TTC549 (cell line): ENCODE results near the gene AMDHD2.

Experiments
- FAIRE-seq: peaks from 2 replicates; lab custom pipeline; 2012; peaks lifted over from hg19 to GRCh38; lab: Jason Lieb, UNC

Gene AMDHD2

GRCh38 chr16:2482708-2483534 is 37.2 kb upstream of the AMDHD2 start:
- FAIRE-seq, result no peak

DNA sequence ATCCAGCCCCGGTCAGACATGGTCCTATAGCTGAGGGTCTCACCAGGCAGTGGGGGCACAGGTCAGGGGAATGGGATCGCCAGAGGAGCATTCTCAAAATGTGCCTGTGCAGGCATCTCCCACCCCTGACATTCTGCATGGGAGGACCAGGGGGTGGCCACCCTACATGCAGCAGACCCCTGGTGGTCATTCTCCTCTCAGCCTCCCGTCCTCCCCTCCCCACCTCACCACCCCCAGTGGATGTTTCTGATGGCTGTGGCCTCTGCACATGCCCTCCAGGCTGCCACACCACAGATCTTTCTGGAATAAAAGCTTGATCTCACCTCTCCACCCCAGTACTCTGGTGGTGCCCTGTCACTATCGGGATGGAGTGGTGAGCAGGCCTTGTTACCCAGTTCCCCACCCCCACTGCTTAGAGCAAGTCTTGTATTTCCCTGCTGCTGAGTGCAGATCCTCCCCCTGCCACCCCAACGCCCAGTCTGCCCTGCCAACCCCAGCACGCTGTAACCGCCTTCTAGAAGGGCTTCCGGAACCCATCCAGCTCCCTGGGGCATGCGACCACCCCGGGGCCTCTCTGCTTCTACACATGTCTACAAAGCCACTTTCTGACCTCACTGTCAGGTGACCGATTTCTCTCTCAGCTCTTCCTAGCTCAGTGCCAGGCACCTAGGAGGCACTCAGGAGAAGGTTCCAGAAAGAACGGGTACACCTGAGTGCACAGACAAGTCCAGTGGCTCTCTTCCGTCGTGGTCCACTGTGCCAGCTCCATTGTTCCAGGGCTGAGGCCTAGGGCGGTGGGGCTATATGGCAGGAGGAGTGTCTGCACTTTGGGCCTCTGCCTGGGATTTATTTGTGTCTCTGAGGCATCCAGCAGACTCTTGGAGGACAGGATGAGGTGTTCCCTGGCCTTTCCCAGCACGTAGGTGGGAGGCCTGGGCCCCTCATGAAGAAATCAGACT is 36.0 kb upstream of the AMDHD2 start:
- no peak for FAIRE-seq

DNA sequence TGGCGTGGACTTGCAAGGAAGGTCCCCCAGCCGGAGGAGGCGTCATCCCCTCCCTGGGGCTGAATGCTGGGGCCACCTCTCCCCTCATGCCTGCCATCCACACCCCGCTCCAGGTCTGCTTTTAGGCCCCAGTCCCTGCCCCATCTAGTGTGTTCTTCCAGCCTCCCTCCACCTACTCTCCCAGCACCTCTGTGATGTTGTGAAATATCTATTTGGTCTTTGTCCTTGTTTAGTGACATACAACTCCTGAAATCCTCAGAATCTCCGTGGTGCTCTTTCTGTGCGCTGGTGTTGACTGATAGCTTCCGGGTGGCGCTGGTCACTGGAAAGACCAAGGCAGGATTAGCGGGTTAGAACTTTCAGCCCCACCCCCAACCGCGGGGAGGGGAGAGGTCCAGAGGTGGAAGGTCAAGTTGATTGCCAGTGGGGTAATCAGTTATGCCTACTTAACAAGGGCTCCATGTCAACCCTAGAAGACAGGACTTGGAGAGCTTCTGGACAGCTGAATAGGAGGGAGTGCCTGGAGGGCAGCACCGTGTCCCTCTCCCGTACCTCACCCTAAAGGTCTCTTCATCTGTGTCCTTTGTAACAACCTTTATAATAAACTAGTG is 35.2 kb upstream of the AMDHD2 start:
- no peak for FAIRE-seq

GRCh38 chr16:2485811-2486507 is 34.2 kb upstream of the AMDHD2 start:
- FAIRE-seq, result no peak

DNA sequence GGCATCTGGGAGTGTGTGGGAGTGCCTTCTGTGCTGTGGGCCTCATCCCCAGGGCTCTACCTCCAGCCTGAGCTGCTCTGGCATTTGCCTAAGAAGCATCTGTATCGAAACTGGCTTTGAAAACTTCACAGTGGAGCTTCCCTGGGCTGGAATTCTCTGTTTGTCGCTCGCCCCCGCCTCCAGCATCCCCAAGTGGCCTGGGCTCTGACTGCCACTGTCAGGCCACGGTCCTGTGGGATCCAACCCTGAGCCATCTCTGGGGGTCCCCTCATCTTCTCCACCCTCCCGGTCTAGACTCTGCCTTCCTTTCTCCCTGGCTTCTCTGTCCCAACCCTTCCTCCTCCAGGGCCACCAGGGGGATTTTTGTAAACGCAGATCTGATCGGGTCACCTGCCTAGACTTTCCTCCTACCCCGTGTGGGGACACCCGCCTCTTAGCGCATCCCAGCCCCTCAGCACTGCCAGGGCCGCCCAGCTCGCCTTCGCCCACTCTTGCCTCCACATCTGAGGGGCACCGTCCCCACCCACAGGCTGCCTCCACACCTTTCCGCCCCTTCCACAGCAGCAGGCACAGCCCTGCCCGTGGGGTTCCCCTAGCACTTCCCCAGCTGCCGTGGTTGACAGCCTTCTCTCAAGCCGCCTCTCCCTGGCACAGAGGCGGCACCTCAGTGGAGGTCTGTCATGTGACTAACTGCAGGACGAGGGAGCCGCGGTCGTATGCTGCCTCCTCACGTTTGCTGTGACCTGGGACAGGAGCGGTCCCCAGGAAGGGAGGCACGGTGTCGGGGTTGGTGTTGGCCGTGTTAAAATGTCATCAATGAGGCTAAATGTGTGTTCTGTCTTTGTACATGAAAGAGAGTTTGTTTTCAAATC is 33.3 kb upstream of the AMDHD2 start:
- FAIRE-seq, result no peak

DNA sequence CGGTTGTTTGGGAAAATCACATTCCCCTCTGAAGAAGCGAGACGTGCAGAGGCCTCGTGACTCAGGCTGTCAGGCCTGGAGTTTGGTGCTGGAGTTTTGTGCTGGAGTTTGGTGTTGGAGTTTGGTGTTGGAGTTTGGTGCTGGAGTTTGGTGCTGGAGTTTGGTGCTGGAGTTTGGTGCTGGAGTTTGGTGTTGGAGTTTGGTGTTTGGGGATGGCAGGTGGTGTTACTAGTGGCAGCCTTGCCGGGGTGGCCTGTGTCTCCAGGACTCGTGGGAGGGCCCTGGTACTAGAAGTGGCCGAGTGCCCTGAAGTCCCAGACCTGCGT is 32.7 kb upstream of the AMDHD2 start:
- no peak for FAIRE-seq

DNA sequence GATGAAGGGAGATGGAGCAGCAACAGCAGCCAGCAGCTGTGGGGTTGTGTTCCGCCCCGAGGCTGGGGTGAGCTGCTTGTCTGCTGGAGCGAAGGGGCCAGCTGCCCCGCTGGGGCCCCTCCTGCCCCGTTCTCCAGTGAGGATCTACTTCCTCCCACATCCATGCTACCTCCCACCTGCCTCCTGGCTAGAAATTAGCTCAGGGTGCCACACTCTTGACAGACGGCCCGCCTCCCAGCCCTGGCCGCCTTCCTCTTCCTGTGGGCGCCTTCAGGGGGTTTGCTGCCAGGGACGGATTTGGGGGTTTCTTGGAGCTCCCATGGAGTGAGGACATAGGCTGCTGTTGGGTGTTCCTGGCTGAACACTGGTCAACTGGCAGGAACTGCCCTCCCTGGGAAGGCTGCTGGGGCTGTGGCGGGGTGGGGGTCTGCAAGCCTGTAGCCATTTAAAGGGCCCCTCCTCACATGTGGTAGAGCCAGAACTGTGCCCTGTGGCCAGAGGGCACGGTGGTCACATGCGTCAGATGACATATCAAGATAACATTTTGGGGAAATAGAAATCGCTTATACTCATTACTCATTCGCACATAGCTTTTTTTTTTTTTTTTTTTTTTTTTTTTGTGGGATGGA is 32.2 kb upstream of the AMDHD2 start:
- FAIRE-seq, result no peak

DNA sequence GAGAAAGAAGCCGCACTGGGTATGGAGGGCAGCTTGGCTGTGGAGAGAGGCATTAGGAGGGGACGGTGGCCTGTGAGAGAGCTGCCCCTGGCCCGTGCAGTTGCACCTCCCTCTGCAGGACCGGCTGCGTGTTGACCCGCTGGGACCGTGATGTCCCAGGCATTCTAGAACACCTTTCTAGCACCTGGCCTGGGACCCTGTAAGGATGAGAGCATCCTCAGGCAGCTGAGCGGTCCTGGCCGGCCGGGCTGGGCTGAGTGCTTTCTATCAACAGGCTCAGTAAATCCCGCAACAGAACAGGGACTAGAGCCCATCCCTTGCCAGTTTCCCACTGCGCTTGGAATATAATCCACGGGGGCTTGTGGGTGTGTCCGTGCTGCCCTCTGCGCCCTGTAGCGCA is 30.6 kb upstream of the AMDHD2 start:
- no peak for FAIRE-seq

DNA sequence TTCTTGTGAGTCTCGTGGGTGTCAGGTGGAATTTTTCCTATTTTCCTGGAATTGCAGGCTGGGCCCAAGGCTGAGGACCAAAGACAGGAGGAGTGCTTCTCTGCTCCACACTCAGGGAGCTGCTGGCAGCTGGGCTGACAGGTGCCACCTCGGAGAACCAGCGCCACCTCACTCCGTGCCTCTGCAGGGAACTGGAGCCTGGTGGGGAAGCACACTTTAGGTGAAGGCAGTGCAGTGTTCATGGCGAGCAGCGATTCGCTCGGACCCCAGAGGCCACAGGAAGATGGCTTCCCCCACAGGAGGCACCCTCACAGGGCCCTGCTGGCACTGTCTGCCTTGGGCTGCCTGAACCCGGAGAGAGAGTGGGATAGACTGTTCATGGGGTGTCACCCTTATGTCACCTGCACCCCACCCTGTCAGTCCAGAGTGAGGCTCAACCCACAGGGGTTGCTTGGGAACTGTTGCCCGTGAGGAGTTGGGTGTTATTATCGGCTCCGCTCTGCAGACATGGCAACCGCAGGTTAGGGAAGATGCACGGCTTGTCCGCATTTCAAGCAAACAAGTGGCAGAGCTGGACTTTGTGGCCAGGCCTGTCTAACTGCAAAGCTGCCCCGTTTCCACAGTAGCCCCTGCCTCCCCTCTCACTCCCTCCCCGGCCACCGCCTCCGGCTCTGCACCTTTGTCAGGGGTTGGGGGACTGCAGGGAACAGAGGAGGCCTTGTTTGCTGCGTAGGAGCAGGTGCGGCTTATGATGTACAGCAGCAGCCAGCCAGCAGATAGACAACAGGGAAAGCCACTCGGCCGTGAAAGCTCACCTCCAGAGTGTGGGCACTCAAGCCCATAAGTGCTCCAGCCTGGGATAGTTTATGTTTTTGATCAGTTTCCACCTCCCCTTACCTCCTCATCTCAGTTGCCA is 29.7 kb upstream of the AMDHD2 start:
- FAIRE-seq, result no peak

DNA sequence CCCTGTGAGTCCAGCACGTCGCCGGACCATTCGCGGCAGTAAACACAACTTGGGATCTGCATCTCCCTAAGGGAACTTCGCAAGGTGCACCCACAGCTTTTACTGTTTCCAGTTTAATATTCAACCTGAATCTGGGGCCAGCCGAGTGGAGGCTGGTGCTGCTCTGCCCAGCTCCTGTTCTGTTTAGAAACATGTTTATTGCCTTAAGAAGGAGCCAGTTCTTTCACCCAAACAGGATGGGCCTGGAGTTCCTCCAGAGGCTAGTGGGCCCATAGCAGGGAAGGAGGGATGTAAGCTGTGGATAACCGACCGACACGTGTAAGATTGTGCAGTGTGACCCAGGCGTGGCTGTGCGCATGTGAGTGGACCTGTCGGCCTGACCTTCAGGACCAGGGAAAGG is 27.9 kb upstream of the AMDHD2 start:
- FAIRE-seq, result no peak

GRCh38 chr16:2493605-2494004 is 26.6 kb upstream of the AMDHD2 start:
- FAIRE-seq, result no peak

- FAIRE-seq, result no peak
These were observed 25.6 kb upstream of the AMDHD2 start for GRCh38 chr16:2494616-2495015.

DNA sequence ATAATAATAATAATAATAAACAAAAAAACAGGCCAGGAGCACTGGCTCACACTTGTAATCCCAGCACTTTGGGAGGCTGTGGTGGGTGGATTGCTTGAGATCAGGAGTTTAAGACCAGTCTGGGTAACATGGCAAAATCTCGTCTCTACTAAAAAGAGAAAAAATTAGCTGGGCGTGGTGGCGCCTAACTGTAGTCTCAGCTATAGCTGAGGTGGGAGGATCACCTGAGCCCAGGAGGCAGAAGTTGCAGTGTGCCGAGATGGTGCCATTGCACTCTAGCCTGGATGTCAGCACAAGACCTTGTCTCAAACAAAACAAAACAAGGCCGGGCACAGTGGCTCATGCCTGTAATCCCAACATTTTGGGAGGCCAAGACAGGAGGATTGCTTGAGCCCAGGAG is 25.1 kb upstream of the AMDHD2 start:
- FAIRE-seq, result no peak

GRCh38 chr16:2496223-2497115 is 23.7 kb upstream of the AMDHD2 start:
- no peak for FAIRE-seq

- FAIRE-seq, result no peak
These were observed 23.0 kb upstream of the AMDHD2 start for GRCh38 chr16:2497116-2497630.

GRCh38 chr16:2497695-2498484 is 22.3 kb upstream of the AMDHD2 start:
- no peak for FAIRE-seq

DNA sequence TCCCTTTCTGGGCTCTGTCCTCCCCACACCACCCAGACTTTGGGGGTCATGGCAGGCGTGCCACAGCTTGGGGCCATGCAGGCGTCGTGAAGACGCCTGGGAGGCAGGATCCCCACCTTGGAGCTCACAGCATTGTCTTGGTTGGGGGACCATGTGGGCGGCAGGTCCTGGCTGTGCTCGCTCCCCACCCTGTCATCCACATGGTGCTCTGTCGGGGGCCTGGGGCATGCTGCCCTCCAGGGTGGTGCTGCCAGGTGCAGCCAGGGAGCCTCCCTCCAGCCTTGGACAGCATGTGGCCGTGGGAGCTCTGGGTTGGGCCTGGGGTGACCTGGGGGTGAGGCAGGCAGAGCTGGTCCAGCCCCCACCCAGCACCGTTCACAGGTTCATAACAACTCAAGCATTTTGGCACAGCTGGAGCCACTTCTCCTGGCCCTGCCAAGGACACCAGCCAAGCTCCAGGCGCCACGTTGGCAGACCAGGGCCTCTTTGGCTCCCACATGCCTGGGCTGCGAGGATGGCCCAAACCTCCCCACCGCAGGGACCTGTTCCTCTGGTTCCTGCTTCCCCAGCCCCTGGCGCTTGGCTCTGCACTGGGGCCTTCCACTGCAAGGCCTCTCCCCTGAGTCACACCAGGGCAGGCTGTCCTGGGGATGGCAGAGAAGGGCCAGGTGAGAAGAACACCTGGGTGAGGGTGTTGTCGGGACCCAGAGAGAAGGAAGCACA is 21.5 kb upstream of the AMDHD2 start:
- no peak for FAIRE-seq
